Activated T-helper 2 cell treated with anti-CD3 and anti-CD28 coated beads, Interferon-gamma antibody, Interleukin-2, Interleukin-4, amounts not matched to agents 10 μg/mL and 5 μg/mL and 100 μg/mL, durations not matched to agents 14 hours and 24 hours and 36 hours (primary cell): ENCODE data around the gene KIAA0753. TPM values are rescaled to one million over a fixed set of nuclear protein-coding genes. Genes with fewer than 3 reads are reported as not detected.

Experiments used
- DNase-seq: peaks from one replicate; pipeline ENCODE4 v3.0.0; 2021; ENCODE audit warnings: low spot score
- H3K27ac Mint-ChIP-seq: one replicate; pipeline ENCODE4 v1.8.0; 2021; ENCODE audit warnings: mixed read lengths
- H3K27me3 Mint-ChIP-seq: one replicate; pipeline ENCODE4 v1.8.0; 2021; ENCODE audit warnings: low read depth, mixed read lengths
- H3K36me3 Mint-ChIP-seq: one replicate; pipeline ENCODE4 v1.8.0; 2021; ENCODE audit warnings: low read depth, mixed read lengths
- H3K4me1 Mint-ChIP-seq: one replicate; pipeline ENCODE4 v1.8.0; 2021; ENCODE audit warnings: low read depth, mixed read lengths
- H3K4me3 Mint-ChIP-seq: one replicate; pipeline ENCODE4 v1.8.0; 2021; ENCODE audit warnings: low read depth, mild to moderate bottlenecking, moderate library complexity, mixed read lengths
- H3K9me3 Mint-ChIP-seq: one replicate; pipeline ENCODE4 v1.8.0; 2021; ENCODE audit warnings: mixed read lengths
- intact Hi-C: fragments of 100-400 bp; cut with micrococcal nuclease; formaldehyde crosslinking; loops from one replicate; pipeline ENCODE4 v1.15.1; 2023
- total RNA-seq: library from RNA; stranded (reverse); gene quantifications from 2 replicates; pipeline ENCODE4 v1.2.3, GENCODE V29; 2022

KIAA0753 gene
- total RNA-seq, 1 donor from 2014 or later: 24.7 TPM

DNA sequence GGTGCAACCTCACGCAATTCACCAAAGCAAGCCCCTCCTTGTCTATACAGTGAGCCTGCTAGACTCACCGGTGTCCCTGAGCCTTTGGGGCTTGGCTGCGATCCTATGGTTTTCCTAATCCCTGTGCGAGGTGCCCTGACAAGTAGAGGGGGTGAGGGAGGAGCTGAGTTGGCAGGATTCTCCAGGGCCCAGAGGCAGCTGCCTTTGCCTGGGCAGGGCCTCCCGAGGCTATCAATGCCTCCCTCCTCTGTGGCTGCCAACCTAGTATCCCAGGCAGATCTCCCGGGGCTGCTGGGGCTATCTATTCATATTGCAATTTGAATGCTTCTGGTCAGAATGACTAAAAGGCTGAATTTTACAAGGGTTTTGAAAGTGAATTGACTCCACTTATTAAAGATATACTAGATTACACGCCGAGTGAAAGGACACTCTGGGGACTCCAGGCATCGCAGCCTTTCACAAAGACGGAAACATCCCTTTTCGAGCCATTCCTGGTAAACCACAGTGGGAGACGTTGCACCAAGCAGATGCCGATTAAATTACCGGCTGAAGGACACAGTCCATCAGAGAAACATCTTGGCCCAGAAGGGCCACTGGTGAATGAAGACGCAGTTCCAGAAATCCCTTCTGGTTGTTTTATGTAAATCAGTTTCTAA, 72.9 kb downstream of the KIAA0753 start:
- H3K9me3 Mint-ChIP-seq: no peaks in the 10 kb centered on the region

DNA sequence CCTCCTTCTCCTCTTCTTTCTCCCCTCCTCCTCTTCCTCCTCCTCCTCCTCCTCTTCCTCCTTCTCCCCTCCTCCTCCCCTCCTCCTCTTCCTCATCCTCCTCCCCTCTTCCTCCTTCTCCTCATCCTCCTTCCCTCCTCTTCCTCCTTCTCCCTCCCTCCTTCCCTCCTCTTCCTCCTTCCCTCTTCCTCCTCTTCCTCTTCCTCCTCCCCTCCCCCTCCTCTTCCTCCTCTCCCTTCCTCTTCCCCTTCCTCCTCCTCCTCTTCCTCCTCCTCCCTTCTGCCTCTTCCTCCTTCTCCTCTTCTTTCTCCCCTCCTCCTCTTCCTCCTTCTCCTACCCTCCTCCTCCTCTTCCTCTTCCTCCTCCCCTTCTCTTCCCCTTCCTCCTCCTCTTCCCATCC, 79.1 kb downstream of the KIAA0753 start:
- no peak for DNase-seq
- no peaks in the 10 kb centered on the region for H3K36me3 Mint-ChIP-seq
- intact Hi-C loops: no loop called here
- no peak overlapping the region for H3K27ac Mint-ChIP-seq
- H3K9me3 Mint-ChIP-seq: no peaks in the 10 kb centered on the region
- H3K4me1 Mint-ChIP-seq: no peaks in the 10 kb centered on the region
- no peak overlapping the region for H3K4me3 Mint-ChIP-seq
- H3K27me3 Mint-ChIP-seq: peaks cover 35% of the 10 kb centered on the region

More for the DNA sequence above, 72.9 kb downstream of the KIAA0753 start:
- Mint-ChIP-seq H3K4me1 (no peaks in the 10 kb centered on the region), H3K27me3 (peaks cover 7% of the 10 kb centered on the region), H3K4me3 (no peak overlapping the region), H3K36me3 (no peaks in the 10 kb centered on the region), H3K27ac (no peak overlapping the region)
- DNase-seq: no peak
- intact Hi-C loops: no loop called here

DNA sequence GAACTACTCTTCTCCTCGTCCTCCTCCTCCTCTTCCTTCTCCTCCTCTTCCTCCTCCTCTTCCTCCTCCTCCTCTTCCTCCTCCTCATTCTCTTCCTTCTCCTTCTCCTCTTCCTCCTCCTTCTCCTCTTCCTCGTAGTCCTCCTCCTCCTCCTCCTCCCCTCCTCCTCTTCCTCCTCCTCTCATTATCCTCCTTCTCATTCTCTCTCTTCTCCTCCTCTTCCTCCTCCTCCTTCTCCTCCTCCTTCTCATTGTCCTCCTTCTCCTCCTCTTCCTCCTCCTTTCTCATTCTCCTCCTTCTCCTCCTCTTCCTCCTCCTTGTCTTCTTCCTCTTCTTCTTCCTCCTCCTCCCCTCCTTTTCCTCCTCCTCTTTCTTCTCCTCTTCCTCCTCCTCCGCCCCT, 80.0 kb downstream of the KIAA0753 start:
- intact Hi-C loops: no loop called here
- no peak for DNase-seq
- Mint-ChIP-seq H3K27me3 (peaks cover 36% of the 10 kb centered on the region), H3K9me3 (no peaks in the 10 kb centered on the region), H3K4me1 (peaks cover under 1% of the 10 kb centered on the region), H3K27ac (no peak overlapping the region), H3K4me3 (no peak overlapping the region), H3K36me3 (no peaks in the 10 kb centered on the region)

DNA sequence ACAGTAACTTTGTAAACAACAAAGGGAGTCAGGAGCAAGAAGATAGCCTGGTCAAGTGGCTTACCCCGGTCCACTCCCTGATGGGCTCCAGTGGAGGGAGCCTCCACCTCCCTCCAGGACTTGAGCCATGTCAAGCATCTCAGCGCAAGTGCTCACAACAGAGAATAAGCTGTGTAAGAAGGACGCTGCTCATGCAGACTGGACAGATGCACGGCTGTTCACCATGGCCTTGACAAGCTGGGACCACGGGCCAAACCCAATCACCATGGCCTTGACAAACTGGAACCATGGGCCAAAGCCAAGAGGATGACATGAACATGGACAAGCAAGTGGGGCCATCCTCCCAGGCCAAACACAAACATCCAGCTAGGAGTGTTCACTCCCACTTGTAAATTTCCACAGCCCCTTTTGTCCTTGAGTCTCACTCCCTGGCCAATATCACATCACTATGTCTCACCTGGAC, 80.7 kb downstream of the KIAA0753 start:
- Mint-ChIP-seq H3K36me3 (no peaks in the 10 kb centered on the region), H3K4me3 (no peak overlapping the region), H3K27me3 (peaks cover 43% of the 10 kb centered on the region), H3K9me3 (no peaks in the 10 kb centered on the region), H3K27ac (no peak overlapping the region), H3K4me1 (peaks cover 6% of the 10 kb centered on the region)
- intact Hi-C loops: no loop called here
- no peak for DNase-seq

DNA sequence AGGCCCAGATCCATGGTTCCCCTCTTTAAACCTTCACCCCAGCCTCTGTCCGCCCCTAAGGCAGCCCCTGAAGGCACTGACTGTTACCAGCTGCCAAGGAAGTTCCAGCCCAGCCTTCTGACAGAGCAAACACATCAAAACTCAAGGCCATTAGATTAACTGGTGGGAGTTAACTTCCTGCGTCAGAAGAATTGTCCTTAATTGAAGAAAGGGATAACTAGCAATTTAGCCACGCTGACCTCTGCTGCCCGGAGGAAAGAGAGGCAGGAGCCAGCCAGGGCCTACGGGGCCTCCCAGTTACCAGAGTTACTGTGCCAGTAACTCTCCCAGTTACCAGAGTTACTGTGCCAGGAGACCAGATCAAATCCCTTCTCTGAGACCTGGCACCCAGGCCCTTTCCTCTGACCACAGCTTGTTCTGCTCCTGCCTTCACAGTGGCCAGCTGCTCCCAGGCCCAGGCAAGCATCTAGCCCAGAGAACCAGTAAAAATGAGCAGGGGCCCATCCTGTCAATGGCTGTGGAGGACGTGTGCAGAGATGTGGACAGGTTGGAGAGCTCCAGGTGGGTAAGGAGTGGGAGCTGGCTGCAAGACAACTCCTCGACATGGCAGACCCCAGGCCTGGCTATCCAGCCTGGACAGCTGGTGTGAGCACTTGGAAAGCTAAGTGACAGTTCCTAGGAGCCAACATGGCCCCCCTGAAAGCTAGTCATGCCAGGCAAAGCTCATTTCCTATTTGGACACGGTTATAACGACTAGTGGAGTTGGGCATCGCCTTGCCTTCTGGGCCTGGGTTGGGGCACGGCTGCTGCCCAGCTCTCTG, 81.4 kb downstream of the KIAA0753 start:
- peaks cover 9% of the 10 kb centered on the region for H3K4me1 Mint-ChIP-seq
- no peaks in the 10 kb centered on the region for H3K36me3 Mint-ChIP-seq
- H3K27me3 Mint-ChIP-seq: peaks cover 50% of the 10 kb centered on the region
- H3K27ac Mint-ChIP-seq: no peak overlapping the region
- DNase-seq: no peak
- intact Hi-C loops: no loop called here
- no peaks in the 10 kb centered on the region for H3K9me3 Mint-ChIP-seq
- no peak overlapping the region for H3K4me3 Mint-ChIP-seq

DNA sequence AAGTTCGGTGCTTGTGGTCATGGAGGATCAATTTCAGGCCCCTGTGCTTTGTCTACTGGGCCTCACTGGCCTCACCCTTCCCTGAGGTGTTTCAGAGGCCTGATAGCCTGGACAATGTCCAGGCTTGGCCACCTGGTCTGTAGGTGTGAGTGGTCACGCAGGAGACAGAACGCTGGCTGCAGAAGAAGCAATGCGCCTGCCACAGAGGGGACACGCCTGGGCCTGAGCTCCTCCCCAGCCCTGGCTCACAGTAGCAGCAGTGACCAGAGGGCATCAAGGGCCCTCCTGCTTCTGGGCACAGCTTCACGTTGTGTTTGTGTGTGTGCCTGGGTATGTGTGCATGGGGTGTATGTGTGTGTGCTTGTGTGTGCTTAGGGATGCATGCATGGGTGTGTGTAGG, 82.2 kb downstream of the KIAA0753 start:
- intact Hi-C loops: no loop called here
- Mint-ChIP-seq H3K9me3 (no peaks in the 10 kb centered on the region), H3K27me3 (peaks cover 56% of the 10 kb centered on the region)

DNA sequence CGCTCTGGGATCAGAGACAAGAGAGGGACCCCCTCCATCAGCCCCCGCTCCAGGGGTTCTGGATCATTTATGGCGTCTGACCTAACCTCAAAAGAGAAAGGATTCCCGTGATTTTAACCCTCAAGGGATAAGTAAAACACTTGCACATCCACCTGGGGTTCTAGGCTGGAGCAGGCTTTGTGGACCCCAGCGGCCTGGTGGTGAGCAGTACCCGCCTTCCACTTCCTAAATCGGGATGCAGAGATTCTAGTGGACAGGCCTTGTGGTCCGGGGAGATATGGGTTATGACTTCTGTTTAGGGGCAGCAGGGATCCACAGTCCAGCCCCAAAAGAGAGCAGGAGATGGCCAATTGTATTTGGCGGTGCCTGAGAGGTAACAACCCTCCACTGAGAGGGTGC, 83.5 kb downstream of the KIAA0753 start:
- Mint-ChIP-seq H3K27ac (no peak overlapping the region), H3K4me1 (peaks cover 9% of the 10 kb centered on the region), H3K9me3 (no peaks in the 10 kb centered on the region), H3K4me3 (no peak overlapping the region), H3K36me3 (no peaks in the 10 kb centered on the region), H3K27me3 (peaks cover 60% of the 10 kb centered on the region)
- no peak for DNase-seq
- intact Hi-C loops: no loop called here

More for the DNA sequence above, 82.2 kb downstream of the KIAA0753 start:
- peaks cover 9% of the 10 kb centered on the region for H3K4me1 Mint-ChIP-seq
- no peak for DNase-seq
- no peak overlapping the region for H3K27ac Mint-ChIP-seq
- no peaks in the 10 kb centered on the region for H3K36me3 Mint-ChIP-seq
- no peak overlapping the region for H3K4me3 Mint-ChIP-seq

DNA sequence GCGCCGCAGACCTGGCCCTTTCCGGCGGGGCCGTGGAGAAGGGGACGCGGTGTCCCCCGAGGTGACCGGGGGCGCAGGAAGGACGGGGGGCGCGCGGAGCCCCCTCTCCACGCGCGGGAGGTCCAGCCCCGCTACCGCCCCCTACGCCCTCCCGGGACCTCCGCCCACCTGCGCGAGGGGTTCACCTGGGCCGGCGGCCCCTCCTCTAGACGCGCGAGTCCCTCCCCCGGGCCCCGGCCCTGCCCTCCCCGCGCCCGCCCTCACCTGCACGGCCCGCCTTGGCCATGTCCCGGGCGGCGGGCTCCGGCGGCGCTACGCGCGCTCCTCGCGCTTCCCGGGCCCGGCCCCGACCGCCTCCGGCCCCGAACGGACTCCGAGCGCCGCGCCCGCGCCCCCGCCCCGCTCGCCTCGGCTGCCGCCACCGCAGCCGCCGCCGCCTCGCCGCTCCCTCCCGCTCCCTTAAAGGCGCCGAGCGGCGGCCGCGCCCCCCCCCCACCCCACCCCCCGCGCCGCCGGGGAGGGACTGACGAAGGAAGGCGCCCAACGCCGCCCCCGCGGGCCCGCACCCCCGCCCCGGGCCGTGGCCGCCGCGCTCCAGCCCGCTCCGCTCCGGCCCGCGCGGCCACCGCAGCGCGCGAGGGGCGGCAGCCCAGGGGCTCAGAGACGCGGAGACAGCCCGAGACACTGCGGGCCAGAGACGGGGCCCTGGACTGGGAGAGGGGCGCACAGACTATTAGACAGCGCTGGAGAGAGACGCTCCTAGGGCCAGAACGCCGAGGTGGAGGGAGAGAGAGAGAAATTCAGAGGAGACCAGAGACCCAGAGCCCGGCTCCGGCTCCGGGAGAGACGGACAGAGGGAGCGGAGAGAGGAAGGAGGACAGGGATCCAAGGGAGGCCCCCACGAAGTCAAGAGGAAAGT, 84.1 kb downstream of the KIAA0753 start, which contains the start of gene PITPNM3:
PITPNM3 (minus strand) TSS at position 435 of the 919 bp plus-strand sequence; CDS start at position 286, 149 bp downstream.
- no peaks in the 10 kb centered on the region for H3K9me3 Mint-ChIP-seq
- DNase-seq: no peak
- intact Hi-C loops: no loop called here
- H3K4me1 Mint-ChIP-seq: peaks cover 9% of the 10 kb centered on the region
- no peaks in the 10 kb centered on the region for H3K36me3 Mint-ChIP-seq
- no peak within 1 kb of the TSS for H3K27ac Mint-ChIP-seq
- peak within 1 kb of the TSS; percentile 57 for H3K4me3 Mint-ChIP-seq
- H3K27me3 Mint-ChIP-seq: peaks cover 60% of the 10 kb centered on the region

DNA sequence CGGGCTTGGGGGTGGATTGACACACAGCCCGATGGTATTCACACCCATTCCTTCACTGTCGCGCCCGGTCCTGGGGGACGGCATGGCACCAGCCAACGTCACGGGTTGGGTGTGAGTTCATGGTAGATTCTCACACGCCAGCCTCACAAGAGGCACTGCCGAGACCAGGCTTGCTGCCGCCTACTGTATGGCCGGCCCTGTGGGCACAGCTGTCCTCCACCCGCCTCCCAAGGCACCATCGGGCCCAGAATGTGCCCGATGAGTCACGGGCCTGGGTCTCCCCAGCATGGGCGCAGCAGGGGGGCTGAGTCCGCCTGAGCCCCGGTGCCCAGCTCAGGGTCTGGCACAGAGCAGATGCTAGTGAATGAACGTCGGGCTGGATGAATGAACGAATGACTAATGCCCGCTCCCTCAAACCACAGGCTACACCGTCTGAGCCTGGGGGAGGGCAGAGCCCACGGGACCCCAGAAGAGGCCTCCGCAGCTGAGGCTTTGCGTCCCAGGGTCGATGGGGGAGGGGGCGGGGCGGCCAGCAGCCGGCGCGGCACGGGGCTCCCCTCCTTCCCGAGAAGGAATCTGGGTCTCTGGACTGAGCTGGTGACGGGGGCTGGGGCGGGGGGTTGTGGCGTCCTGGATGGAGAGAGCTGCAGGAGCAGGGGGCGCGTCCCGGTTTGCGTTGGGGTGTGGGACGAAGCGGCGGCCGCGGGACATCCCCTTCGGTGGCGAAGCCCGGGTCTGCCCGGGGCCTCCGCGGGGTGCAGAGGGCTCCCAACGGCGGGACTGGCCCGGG, 85.0 kb downstream of the KIAA0753 start:
- H3K27me3 Mint-ChIP-seq: peaks cover 57% of the 10 kb centered on the region
- H3K4me3 Mint-ChIP-seq: peak overlapping the region; percentile 57
- H3K4me1 Mint-ChIP-seq: peaks cover 9% of the 10 kb centered on the region
- DNase-seq: no peak
- H3K9me3 Mint-ChIP-seq: no peaks in the 10 kb centered on the region
- no peak overlapping the region for H3K27ac Mint-ChIP-seq
- no peaks in the 10 kb centered on the region for H3K36me3 Mint-ChIP-seq
- intact Hi-C loops: no loop called here

DNA sequence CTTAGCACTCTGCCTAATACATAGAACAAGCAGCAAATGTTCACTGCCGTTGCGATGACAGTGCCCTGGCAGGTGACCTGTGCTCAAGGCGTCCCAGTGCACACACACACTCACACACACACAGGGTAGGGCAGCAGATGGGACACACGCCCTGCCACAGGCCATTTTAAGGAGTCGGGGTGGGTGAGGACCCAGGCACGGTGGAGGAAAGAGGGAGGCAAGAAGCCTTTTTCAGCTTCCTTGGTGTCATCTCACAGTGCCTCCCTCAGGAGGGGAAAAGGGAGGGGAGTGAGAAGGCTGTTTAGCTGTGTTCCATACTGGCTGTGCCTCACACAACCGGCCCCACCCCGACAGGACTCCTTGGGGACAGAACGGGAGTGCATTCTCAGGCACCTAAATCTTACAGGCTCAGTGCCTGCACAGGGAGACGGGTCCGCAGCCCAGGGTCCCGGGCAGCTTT, 85.6 kb downstream of the KIAA0753 start:
- Mint-ChIP-seq H3K27ac (no peak overlapping the region), H3K4me3 (peak overlapping the region; percentile 41)

DNA sequence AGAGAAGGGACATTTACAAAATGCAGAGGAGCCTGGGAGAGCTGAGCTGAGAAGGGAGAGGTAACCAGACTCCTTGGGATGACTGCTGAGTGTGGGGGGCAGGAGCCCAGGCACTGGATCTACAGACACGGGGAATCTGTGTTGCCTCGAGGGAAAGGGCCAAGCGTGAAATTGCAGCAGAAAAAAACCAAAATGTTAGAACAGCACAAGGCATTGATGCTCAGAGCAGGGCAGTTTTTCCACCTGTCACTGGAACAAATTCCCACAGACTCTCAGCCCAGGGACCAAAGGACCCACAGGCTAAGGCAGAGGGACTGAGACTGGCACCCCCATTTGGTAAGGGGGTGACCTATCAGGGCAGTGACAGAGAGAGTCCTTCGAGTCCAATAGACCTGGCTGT, 86.2 kb downstream of the KIAA0753 start:
- H3K4me3 Mint-ChIP-seq: no peak overlapping the region
- no peaks in the 10 kb centered on the region for H3K36me3 Mint-ChIP-seq
- intact Hi-C loops: no loop called here

More for the DNA sequence above, 85.6 kb downstream of the KIAA0753 start:
- DNase-seq: no peak
- H3K27me3 Mint-ChIP-seq: peaks cover 54% of the 10 kb centered on the region
- H3K36me3 Mint-ChIP-seq: no peaks in the 10 kb centered on the region
- intact Hi-C loops: no loop called here
- no peaks in the 10 kb centered on the region for H3K9me3 Mint-ChIP-seq
- H3K4me1 Mint-ChIP-seq: peaks cover 9% of the 10 kb centered on the region

More for the DNA sequence above, 86.2 kb downstream of the KIAA0753 start:
- H3K9me3 Mint-ChIP-seq: no peaks in the 10 kb centered on the region
- H3K4me1 Mint-ChIP-seq: peaks cover 9% of the 10 kb centered on the region
- DNase-seq: no peak
- H3K27me3 Mint-ChIP-seq: peaks cover 50% of the 10 kb centered on the region
- no peak overlapping the region for H3K27ac Mint-ChIP-seq
